Putamen (tissue), 1 donor: Measurements from ENCODE around the gene UVSSA.
"Not testable (repeated sequence)": the region's sequence is repeated elsewhere in the genome, so short reads cannot be mapped to it uniquely, and the experiment has no call there.

Source experiments
- DNase-seq: peaks from one replicate; pipeline ENCODE4 v3.0.0-alpha.2; 2016; ENCODE audit warnings: low spot score

The UVSSA gene

DNA sequence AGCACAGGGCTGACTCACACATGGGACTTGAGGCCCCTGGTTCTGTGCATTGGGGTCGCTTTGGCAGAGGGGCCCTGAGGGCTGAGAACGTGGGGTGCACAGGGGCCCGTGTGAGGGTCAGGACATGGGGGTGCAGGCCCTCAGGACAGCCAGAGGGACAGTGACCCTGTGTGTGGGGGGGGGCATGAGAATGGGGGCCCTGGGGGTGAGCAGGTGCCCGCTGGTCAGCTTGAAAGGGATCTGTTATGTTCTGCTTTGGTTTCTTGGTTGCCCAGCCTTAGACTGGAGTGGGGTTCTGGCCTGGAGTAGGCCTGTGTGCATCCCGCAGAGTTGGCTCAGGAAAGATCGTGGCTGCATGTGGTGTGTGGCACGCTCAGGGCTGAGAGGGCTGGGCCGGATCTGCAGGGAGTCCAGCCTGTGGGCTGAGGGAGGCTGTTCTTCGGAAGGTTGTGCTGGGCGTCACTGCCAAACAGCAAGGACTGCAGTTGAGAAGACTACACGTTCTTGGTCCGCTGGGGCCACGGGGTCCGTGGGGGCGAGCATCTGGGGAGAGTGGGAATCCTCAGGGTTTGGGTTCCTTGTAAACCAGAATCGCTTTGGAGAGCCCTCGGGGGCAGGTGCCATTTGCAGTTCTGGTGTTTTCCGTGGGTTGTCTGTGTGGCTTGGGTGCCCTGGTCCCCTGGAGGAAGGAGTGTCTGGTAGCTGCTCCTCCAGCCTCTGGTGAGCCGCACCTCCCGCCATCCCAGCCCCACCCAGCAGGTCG, 15.2 kb upstream of the UVSSA start:
- no peak for DNase-seq

DNA sequence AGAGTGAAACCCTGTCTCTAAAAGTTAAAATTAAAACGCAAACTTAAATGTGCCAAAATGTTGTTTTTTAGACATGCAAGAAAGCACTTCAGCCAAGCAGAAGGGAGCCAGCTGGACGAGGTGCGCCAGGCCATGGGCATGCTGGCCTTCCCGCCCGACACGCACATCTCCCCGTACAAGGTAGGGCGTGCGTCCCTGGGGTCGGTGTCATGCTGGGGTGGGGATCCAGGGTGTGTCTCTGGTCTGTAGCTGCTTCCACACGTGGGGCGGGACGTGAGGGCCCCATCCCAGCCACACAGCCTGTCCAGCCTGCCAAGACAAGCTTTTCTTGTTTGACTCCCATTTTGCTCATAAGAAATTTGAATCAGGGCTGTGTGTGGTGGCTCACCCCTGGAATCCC, 14.3 kb upstream of the UVSSA start:
- DNase-seq, result no peak

DNA sequence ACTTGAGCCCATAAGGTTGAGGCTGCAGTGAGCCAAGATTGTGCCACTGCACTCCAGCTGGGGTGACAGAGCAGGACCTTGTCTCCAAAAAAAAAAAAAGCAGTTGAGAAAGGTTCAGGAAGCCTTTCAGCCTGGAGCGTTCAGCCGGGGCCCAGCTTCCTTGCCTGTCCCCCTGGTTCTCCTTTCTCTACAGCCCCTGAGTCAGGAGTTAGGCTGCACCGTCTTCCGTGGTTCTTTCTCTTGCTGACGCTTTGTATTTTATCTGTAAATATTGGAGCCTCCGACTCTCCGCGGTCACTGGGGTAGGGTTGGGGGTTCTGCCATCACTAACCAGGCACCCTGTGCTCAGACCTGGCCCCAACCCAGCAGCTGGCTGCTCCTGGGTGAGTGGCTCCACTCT, 13.8 kb upstream of the UVSSA start:
- DNase-seq, result no peak

DNA sequence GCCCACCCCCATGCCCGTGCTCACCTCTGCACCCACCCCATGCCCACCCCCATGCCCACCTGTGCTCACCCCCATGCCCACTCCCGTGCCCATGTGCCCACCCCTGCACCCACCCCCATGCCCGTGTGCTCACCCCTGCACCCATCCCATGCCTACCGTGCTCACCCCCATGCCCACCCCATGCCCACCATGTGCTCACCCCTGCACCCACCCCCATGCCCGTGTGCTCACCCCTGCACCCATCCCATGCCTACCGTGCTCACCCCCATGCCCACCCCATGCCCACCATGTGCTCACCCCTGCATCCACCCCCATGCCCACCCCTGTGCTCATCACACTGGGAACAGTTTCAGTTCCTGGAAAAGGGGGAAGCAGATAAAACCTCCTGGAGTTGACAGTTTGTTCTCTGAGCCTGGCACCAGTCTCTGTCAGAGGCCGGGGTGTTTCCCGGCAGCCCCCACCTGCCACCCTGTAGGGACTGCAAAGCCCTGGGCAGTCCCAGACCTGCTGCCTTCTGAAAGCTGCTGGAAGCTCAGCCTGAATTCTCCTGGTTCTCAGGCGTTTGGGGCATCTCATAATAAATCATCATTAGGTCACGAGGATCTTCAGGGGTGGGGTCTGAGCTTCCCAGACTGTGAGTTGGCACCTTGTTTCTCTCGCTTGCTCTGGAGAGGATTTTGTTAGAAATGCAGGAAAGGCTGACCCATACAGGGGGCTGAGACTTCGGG, 13.0 kb upstream of the UVSSA start:
- DNase-seq, result not testable (repeated sequence)

DNA sequence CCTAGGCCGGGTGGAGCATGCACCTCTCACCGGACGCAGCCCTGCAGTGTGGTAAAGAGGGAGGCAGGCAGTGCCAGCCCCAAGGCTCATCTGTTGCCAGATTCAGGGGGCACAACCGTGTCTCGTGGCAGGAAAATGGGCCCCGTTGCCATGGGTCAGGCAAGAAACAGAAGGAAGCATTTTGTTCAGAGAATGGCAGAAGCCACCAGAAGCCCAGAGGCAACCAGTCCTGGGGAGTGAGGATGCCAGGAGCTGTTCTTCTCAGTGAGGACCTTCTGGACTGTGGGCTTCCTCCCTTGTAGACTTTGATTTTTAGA, 12.5 kb upstream of the UVSSA start:
- DNase-seq, result no peak

DNA sequence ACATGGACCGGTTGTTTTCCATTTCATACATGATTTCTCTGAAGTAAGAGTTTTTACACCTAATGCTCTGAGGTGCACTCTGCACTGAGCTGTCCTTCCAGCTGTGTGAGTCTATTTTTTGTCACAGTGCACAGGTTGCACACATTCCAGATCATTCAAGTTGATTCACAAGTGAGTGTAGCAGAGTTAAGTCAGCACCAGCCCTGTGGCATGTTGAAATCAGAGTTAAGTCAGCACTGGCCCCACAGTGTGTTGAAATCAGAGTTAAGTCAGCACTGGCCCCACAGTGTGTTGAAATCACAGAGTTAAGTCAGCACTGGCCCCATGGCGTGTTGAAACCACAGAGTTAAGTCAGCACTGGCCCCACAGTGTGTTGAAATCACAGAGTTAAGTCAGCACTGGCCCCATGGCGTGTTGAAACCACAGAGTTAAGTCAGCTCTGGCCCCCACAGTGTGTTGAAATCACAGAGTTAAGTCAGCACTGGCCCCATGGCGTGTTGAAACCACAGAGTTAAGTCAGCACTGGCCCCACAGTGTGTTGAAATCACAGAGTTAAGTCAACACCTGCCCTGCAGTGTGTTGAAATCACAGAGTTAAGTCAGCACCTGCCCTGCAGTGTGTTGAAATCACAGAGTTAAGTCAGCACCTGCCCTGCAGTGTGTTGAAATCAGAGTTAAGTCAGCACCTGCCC, 11.7 kb upstream of the UVSSA start:
- not testable (repeated sequence) for DNase-seq

DNA sequence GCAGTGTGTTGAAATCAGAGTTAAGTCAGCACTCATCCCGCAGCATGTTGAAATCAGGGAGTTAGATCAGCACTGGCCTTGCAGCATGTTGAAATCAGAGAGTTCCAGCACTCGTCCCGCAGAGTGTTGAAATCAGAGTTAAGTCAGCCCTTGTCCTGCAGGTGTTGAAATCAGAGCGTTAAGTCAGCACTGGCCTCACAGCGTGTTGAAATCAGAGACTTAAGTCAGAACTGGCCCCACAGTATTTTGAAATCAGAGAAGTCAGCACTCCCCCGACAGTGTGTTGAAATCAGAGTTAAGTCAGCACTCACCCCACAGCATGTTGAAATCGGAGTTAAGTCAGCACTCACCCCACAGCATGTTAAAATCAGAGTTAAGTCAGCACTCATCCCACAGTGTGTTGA, 10.9 kb upstream of the UVSSA start:
- no peak for DNase-seq

DNA sequence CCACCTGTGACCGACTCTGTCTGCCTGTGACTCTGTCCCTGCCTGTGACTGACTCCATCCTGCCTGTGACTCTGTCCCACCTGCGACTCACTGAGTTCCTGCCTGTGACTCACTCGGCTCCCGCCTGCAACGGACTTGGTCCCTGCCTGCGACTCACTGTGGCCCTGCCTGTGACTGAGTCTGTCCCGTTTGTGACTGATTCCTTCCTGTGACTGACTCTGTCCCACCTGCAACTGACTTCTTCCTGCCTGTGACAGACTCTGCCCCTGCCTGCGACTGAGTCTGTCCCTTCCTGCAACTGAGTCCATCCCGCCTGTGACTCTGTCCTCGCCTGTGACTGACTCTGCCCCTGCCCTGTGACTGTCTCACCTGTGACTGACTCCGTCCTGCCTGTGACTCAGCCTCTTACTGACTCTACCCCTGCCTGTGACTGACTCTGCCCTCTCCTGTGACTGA, 9.6 kb upstream of the UVSSA start:
- DNase-seq, result no peak

DNA sequence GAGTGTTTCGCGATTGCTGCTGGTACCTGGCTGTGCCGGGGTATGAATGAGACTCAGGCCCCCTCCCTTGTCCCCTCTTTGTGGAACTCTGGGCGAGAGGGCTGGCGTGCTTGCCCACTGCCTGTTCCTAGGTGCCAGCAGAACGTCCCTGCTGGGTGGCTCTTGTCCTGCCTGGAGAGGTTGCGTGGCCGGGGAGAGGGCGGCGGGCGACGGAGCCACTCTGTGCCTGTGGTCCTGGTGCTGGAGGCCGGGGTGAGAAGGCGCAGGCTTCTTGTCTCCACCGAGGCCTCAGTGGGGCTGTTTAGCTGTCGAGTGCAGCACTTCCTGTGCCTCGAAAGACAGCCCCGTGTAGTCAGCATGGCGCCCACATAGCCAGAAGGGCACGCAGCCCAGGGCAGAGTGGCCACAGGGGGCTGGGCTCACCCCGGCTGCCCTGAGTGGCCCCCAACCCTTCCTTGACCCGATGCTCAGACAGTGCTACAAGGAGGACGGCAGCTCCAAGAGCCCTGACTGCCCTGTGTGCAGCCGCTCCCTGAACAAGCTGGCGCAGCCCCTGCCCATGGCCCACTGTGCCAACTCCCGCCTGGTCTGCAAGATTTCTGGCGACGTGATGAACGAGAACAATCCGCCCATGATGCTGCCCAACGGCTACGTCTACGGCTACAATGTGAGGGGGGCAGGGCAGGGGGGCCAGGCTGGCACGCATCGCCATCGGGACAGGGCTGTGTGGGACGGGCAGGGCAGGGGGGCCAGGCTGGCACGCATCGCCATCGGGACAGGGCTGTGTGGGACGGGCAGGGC, 8.9 kb upstream of the UVSSA start:
- no peak for DNase-seq

DNA sequence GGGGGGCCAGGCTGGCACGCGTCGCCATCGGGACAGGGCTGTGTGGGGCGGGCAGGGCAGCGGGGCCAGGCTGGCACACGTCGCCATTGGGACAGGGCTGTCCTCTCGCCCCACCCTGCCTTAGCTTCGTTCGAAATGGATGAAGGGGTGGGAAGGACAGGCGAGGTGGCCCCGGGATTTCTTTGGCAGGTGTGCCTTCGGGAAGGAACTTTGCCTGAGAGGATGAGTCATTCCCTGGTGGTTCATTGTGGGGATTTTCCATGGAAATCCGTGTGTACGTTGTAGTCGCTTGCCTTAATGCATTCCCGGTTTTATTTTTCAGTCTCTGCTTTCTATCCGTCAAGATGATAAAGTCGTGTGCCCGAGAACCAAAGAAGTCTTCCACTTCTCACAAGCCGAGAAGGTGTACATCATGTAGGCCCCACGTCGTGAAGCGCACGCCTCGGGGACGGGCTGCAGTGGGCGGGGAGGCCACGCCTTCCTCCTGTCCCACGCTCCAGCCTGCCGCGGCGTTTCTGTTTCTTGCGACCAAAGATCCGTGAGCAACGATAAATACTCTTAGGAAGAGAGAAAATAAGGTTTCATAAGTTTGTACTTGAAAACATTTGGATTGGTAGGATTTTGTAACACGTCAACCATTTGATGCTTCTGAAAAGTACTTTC, 8.1 kb upstream of the UVSSA start:
- DNase-seq, result no peak

DNA sequence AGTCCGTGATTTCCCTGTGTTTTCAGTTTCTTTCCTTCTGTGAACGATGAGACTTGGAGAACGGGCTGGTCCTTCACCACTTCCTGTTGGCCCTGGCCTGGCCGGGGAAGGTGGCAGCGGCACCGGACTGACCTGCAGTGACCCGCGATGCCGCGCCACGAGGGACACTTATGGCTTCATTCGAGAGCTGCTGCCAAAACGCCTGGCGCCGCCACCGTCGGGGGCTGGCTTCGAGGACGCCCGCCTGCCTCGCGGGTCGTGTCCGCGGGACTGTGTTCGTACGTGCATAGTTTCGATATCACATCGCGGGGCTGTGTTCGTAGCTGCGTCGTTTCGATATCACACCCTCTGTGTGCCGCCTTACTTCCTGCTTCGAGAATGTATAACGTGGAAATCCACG, 7.5 kb upstream of the UVSSA start:
- no peak for DNase-seq

DNA sequence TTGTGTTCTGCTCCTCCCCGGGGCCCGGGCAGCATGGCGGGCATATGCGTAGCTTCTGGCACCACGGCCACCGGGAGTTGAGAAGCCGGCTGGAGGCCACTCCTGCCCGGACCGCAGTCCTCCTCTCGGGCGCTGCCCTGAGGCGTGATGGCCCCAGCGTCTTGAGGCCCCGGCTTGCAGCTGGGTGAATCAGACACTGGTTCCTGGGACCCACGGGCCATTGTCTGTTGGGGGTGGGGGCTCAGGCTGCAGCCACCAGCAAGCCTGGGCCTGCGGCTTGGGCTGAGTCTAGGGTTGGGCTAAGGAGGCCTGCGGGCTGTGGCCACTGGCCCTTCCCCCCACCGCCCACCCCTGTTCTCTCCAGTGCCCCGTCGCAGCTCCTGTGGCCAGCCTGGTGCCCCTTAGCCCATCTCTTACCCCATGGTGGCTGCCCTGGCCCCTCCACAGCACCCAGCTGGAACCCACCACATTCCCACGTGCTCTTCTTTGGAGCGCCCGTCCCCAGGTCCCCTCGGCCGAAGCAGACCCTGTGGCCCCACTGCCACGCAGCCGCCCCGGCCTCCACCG, 6.7 kb upstream of the UVSSA start:
- DNase-seq, result no peak

DNA sequence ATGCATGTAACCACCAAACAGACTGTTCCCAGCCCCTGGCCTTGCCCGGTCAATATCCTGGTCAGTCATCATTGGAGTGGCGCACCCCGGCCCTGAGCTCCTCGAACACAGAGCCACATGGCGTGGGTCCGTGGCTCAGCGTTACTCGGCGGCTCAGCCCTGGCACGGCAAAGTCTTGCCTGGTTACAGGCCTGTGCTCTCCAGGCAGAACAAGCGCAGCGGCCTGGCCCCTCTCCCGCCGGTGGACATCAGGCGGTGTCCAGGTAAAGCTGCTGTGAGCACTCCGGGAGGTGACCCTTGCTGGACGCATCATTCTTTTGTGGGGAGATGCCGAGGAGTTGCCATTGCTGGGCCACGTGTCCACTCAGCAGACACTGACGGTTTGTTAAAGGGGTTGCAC, 6.1 kb upstream of the UVSSA start:
- no peak for DNase-seq

DNA sequence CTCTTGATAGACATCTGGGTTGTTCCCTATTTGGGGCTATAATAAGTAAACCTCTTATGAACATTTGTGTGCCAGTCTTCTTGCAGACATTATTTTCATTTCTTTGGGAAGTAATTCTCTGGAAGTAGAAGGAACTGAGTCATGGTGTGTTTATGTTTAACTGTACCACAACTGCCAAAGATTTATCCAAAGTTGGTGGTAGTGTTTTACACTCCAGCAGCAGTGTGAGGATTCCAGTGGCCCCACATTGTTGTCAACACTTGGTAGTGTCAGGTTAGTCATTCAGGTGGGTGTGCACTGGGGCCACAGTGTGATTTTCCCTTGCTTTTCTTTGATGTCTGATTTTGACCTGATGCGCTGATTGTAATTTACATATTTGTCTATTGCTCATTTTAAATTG, 5.0 kb upstream of the UVSSA start:
- no peak for DNase-seq

DNA sequence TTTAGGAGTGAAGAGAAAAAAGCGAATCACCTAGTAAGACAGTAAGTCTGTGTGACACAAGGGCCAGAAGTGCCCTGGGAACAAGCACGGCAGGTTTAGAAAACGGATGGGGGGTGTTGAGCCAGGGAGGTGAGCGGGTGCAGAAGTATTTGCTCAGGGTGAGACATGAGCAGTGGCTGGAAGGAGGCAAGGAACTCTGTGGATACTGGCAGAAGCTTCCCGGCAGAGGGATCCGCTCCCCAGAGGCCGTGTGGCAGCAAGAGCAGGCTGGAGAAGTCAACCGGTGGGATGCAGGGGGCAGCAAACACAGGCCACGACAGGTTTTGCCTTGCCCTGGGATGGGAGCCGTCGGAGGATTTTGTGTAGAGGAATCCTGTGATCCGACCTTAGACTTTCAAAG, 2.3 kb upstream of the UVSSA start:
- no peak for DNase-seq

DNA sequence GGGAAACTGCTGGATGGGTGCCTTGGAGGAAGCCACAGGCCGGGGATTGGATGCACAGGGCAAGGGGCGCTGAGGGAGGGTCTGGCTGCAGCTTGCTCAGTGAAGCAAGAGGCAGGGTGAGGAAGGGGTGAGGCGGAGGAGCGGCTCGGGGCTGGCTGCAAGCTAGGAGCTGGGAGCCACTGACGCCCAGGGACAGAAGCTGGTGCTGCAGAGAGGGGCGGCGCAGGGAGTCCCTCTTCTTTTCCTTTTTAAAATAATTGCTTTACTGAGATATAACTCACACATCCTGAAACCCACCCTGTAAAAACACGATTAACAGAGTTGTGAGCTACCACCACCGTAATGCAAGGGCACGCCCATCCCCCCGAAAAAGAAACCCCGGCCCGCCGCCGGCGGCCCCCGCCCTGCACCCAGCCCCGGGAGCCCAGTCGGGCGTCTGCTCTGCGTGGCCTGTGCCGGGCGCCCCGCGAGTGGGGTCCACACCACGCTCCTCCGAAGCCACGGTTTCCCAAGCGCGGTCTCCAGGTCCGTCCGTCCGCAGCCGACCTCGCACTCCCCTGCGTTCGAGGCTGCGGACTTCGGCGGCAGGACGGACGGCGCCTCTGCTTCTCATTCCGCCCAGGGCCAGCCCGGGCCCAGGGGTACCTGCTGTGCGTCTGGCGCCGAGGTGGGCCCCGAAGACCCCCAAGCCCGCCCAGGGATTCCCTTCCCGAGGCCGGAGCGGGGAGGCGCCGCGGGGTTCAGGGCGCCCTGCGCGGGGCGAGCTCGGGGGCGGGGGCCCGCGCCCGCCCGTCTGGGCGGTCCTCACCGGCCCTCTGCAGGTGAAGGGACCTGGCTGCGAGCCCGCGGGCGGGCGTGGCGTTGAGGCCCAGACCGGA, 866 bp upstream of the UVSSA start:
- DNase-seq, result no peak

DNA sequence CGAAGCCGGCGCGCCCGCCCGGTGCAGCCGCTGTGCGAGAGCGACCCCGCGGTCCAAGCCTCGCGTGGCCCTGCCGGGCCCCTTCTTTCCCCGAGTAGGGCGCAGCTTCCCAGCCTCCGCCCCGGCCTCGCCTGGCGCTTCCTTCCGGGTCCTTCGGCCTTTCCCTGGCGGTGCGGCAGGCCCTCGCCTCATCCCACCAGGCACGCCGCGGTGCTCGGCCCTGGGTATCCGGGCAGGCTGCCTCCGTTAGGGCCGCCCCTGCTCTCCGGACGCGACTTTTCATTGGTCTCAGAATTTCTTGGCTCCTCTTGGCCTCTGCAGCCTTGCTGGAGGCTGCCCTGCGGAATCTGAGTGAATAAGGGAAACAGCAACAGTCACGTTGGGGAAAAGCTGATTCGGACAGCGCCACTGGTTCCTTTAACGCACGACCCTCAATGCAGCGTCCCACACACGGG, 429 bp downstream of the UVSSA start:
- DNase-seq, result peak; percentile 45

DNA sequence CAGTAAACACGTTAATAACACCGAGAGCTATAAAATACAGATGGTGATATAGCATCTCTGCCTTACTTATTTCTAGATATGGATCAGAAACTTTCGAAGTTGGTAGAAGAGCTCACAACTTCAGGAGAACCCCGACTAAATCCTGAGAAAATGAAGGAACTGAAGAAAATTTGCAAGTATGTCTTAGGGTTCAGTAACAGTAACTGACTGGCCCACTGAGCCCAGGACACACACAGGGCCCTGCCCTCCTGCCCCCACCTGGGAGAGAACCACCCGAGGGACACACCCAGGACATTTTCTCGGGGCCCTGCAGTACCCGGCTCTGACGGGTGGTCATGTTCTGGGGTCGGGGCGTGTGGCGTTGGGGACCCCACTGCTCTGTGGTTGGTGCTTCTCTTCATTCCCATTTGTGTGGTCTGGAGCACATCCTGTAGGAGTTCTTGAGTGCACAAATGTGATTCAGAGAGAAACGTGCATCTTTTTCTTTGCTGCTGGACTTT, 1.1 kb downstream of the UVSSA start:
- DNase-seq, result no peak

DNA sequence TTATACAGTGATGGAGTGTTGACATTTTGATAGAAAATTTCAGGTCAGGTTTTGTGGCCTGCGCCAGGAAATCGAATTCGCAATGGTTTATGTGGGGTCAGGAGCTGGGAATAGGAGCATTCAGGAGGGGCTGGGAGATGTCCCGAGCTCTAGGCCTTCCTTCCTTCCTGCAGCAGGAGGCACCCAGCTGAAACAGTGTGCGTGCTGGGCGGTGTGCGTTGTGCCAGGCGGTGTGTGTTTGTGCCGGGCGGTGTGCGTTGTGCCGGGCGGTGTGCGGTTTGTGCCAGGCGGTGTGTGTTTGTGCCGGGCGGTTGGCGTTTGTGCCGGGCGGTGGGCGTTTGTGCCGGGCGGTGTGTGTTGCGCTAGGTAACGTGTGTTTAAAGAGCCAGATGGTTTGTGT, 1.7 kb downstream of the UVSSA start:
- DNase-seq, result no peak
